Ureter (tissue), 1 donor: ENCODE data around the gene FMN1. TPM values are rescaled to one million over a fixed set of nuclear protein-coding genes. Genes with fewer than 3 reads are reported as not detected.
A peak's percentile ranks its signal among the peaks of the same experiment; 100 is the strongest.

ENCODE experiments used
- DNase-seq: peaks from one replicate; pipeline ENCODE4 v3.0.0-alpha.2; 2020; ENCODE audit warnings: low spot score
- total RNA-seq: library from RNA; stranded (reverse); gene quantifications from one replicate; pipeline ENCODE4 v1.2.4, GENCODE V29; 2023
- donor health status: DM: yes; HTN: yes; CAD: no.

FMN1 gene
- total RNA-seq, 1 donor from 2014 or later, result 16.1 TPM

- no peak for DNase-seq
Measured at GRCh38 chr15:33198541-33198940, 4.0 kb upstream of the FMN1 start.

GRCh38 chr15:33197636-33198035 is 3.1 kb upstream of the FMN1 start:
- DNase-seq, result no peak

- DNase-seq, result peak; percentile 42
Measured at GRCh38 chr15:33194237-33194636, 277 bp downstream of the FMN1 start.

- DNase-seq, result no peak
Measured at GRCh38 chr15:33191591-33191990, 2.9 kb downstream of the FMN1 start.

- no peak for DNase-seq
Measured at GRCh38 chr15:33190539-33190938, 4.0 kb downstream of the FMN1 start.

GRCh38 chr15:33188641-33189257 is 5.8 kb downstream of the FMN1 start:
- no peak for DNase-seq

- DNase-seq, result no peak
Measured at GRCh38 chr15:33188159-33188558, 6.4 kb downstream of the FMN1 start.

- DNase-seq, result no peak
Measured at GRCh38 chr15:33183334-33183733, 11.2 kb downstream of the FMN1 start.

- DNase-seq, result no peak
Measured at GRCh38 chr15:33182926-33183325, 11.6 kb downstream of the FMN1 start.

- DNase-seq, result no peak
Measured at GRCh38 chr15:33182278-33182905, 12.1 kb downstream of the FMN1 start.

- DNase-seq, result no peak
Measured at GRCh38 chr15:33179874-33180273, 14.6 kb downstream of the FMN1 start.

- DNase-seq, result no peak
Measured at GRCh38 chr15:33171202-33171601, 23.3 kb downstream of the FMN1 start.

GRCh38 chr15:33169625-33170024 is 24.9 kb downstream of the FMN1 start:
- DNase-seq, result no peak

- DNase-seq, result no peak
Measured at GRCh38 chr15:33168444-33168843, 26.1 kb downstream of the FMN1 start.

GRCh38 chr15:33163816-33164215 is 30.7 kb downstream of the FMN1 start:
- no peak for DNase-seq

- DNase-seq, result no peak
Measured at GRCh38 chr15:33161209-33161608, 33.3 kb downstream of the FMN1 start.

GRCh38 chr15:33160581-33161165 is 33.8 kb downstream of the FMN1 start:
- no peak for DNase-seq

- no peak for DNase-seq
Measured at GRCh38 chr15:33159726-33160453, 34.6 kb downstream of the FMN1 start.

- DNase-seq, result no peak
Measured at GRCh38 chr15:33158366-33158765, 36.1 kb downstream of the FMN1 start.

GRCh38 chr15:33157371-33158037 is 37.0 kb downstream of the FMN1 start:
- no peak for DNase-seq

GRCh38 chr15:33155691-33156420 is 38.7 kb downstream of the FMN1 start:
- DNase-seq, result no peak
